ENCODE measurements around the gene SYTL3.

Gene SYTL3

DNA sequence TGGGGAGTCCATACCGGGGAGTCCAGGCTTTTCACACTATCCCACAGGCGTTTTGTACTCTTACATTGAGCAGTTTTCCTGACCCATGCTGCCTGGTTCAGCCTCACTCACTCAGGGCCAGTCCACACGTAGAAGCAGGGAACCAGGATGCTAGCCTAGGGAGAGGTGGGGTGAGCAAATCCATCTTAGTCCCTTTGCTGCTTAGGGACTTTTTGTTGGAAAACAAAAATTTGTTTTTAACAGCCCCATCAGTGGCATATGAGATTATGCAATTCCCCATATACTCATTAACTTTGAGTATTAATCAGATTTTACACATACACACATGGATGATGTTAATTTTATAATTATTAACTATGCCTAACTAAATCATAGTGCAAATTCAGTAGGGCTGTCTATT is 85.2 kb downstream of the SYTL3 start:
- no peak for DNase-seq

DNA sequence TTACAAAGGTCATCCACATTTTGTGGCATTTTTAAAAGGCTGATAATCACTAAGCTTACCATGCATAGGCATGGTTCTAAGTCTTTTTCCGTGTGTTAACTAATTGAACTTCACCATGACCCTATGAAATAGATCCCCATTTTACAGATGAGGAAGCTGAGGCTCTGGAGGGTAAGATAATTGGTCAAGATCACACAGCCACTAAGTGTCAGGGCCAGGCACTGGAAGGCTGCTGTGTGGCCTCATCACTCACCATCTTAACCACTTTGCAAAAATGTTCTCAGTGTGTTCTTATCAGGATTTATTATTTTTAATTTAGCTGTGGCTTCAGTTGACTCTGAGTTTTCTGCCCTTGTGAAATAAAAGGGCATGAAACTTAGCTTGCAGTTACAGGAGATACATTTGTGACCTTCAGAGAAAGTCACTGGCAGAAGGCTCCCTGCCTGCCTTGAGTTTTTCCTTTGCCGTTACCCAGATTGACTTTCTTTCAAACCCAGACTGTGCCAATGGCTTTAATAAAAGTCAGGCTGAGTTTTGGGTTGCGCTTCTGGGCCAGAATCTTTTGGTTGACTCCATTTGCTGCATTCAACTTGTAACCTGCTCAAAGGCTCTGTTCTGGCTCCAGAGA is 87.3 kb downstream of the SYTL3 start:
- no peak for DNase-seq

DNA sequence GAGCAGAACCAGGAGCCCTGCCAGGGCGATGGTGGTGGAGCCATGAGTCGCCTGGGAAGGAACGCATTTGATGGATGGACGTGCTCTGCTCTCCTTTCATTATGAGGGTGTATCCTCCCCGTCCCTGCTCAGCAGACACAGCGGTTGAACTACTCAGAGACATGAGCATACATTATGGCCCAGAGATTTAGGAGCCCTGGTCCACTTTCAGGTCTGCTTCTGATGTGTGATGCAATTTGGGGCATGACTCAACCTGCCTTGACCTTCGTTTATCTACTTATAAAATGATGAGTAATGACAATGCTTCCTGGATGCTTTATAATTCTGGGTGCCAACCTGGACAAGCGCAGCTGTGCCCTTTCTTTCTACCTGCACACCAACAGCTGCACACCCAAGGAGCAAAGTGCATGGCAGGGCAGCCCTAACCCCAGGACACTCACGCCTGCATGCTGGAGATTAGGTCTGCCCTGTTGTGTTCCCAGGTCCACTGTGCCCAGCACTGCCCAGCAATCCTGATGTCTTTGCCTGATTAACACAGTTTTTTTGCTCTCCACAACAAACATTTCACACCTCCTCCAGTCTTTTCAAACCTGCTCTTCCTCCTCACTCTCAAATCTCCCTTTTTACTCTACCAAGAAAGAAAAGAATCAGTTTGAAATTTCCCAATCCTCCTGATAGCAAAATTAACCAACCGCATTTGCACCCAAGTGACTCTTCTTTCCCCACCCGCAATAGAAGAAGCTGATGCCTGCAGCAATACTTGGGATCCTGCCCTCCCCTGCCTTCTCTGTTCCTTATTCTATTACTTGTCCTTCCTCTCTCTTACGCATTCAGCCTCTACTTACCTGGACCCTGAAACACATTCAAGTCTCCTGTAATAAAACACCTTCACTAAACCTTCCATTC is 88.1 kb downstream of the SYTL3 start:
- peak; percentile 56 for DNase-seq

DNA sequence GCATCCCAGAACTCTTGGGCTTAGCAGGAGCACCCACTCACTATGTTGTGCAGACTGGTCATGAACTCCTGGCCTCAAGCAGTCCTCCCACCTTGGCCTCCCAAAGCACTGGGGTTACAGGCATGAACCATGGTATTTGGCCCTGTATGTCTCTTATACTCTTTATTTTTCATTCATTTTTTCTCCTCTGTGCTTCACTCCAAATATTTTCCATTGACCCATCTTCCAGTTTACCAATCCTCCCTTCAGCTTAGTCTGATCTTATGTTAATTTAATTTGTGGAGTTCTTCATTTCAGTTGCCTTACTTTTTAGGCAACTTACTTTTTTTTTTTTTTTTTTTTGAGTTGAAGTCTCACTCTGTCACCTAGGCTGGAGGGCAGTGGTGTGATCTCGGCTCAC is 89.8 kb downstream of the SYTL3 start:
- no peak for DNase-seq

DNA sequence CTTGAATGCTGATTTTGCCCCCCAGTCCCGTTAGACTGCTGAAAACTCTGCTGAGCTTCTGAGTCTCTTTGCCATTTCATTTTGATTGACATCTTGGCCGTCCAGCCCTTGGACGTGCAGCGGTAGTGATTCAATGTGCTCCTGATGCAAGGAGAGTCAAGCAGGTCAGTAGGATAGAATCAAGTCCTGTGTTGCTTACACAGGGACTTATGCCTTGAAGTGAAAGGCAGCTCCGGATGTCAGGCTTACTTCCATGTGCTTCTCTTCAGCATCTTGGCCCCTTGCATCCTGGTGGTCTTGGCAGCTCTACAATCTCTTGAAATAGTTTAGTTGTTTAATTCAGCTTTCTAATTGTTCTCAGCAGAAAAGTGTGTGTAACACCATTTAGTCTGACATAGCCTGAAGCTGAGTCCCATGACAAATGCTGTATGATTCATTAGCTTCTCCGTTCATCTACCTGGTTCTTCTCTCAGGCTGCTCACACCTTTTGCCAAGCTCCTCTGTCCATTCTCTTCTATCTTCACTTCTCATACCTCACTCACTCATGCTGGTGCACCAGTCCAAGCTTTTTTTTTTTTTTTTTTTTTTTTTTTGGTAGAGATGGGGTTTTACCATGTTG is 93.3 kb downstream of the SYTL3 start:
- DNase-seq: no peak

DNA sequence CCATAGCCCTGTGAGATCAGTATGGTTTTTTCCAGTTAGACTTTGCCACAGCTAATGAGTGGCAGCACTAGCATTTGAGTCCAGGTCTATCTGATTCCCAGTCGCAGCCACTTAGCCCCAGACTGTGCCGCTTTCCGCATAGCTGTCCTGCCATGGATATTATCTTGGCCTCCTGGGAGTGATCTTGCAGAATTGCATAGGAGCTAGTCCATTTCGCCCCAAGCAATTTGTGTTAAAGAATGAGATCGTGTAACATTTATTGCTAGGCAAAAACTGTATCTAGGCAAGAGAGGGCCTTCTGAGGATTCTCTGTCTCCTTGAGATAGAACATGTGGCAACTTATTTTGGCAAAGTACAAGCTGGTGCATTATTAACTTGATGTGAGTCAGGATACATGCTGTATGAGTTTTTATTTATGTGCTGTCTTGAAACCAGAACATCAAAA is 95.2 kb downstream of the SYTL3 start:
- DNase-seq: no peak

DNA sequence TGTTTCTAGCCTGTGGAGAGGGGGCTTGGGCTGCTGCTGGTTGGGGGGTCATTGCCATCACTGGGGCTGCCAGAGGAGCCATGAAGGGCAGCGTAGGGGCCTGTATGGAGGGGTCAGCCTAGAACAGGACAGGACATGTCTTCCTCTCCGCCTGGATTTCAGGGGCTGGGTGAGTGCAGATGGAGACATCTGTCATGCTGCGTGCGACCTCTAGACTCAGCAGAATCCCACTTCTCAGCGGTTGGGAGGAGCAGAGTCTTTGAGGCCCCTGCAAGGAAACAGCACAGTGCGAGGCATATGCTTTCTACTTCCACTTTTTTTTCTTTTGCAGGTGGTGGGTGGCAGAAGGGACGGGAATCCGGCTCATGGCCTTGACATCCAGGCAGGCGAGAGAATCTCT is 101.4 kb downstream of the SYTL3 start:
- no peak for DNase-seq

DNA sequence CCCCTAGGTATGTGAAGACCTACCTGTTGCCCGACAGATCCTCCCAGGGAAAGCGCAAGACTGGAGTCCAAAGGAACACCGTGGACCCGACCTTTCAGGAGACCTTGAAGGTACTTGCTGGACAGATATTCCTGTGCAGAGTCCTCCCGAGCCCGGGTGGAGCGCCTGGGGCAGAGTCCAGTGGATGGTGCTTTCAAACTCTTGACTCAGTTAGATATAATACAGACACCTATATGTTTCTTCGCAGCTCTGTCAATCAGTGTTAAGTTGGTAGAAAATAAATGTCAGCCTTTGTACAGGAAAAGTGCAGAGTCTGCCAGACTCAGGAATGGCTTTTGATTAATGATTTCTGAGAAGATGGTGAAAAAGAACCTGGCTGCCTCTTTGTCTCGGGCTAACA is 102.1 kb downstream of the SYTL3 start:
- no peak for DNase-seq

DNA sequence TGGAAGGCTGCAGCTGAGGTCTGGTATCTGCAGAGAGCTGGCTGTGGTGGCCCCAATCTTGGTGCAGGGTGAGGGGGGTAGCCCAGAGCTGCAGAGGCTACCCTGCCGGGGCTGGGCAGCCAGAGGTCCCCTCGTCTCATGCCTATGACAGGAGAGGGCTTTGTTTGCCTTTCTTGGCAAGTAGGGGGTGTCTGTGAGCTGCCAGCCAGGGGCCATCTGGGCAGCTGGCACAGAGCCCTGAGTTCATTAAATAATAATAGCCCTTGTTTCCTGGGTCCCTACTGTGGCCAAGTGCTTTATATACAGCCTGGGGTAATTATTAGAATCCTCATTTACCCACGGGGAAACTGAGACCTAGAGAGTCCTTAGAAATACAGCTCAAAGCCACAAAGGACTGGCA is 102.8 kb downstream of the SYTL3 start:
- no peak for DNase-seq

DNA sequence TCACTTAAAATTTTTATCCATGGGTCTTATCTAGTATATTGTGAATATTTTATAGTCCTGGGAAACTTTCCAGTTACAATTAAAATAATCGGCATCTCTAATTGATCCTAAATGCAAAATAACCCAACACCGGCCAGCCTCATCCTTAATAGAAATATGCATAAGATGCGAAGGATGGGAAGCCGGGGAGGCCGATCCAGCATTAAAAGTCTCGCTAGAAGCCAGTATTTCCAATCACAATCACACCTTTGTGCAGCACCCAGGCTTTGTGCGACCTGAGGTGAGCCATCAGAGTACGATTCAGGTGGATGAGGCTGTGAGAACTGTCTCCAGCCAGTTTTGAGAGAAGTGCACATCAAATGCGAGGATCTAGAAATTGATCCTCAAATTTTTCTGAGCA is 104.0 kb downstream of the SYTL3 start:
- no peak for DNase-seq

DNA sequence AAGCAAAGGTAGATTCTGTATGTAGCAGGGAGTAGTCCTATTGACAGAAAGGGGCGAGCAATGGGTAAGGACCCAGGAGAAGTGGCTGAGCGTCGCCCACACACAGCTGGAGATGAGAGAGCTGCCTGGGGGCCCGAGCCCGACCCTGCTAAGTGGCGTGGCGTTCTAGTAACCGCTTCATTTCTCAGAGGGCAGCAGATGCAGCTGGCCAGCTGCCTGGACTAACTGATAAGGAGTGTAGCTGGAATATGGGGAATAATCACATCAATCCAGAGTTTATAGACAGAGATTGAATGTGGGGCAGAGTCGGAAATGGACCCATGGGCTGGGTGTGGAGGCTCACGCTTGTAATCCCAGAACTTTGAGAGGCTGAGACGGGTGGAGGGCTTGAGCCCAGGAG is 104.9 kb downstream of the SYTL3 start:
- DNase-seq: no peak

DNA sequence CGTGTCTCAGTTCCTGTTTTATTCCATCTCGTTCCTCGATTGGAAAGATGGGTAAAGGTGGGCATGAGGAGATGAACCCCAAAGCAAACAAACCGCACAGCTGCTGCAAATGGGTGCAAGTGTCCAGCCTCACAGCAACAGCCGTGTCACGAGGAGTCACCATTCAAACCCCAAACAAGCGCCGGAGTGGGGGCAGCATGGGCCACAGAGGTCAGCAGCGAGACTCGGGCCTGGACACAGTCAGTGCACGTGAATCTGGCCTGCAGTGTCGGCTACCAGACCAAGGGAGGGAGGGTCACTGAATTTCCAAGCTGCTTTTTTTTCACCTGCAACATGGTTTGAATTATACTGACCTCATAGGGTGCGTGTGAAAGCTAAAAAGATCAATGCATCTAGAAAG is 105.8 kb downstream of the SYTL3 start:
- DNase-seq: no peak

DNA sequence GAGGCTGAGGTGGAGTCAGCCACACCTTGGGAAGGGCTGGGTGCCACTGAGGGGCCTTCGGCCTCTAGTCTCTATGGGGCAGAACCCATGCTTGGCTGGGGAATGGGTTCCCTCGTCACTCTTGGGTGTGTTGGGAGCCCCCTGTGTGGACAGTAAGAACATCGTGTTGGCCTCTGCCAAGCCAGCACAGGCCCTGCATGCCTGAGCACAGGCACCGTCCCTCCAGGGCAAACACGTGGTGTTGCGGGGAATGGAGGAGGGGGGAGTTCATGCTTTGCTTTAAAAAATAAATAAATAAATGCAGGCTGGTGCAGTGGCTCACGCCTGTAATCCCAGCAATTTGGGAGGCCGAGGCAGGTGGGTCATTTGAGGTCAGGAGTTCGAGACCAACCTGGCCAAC is 106.3 kb downstream of the SYTL3 start:
- DNase-seq: no peak

DNA sequence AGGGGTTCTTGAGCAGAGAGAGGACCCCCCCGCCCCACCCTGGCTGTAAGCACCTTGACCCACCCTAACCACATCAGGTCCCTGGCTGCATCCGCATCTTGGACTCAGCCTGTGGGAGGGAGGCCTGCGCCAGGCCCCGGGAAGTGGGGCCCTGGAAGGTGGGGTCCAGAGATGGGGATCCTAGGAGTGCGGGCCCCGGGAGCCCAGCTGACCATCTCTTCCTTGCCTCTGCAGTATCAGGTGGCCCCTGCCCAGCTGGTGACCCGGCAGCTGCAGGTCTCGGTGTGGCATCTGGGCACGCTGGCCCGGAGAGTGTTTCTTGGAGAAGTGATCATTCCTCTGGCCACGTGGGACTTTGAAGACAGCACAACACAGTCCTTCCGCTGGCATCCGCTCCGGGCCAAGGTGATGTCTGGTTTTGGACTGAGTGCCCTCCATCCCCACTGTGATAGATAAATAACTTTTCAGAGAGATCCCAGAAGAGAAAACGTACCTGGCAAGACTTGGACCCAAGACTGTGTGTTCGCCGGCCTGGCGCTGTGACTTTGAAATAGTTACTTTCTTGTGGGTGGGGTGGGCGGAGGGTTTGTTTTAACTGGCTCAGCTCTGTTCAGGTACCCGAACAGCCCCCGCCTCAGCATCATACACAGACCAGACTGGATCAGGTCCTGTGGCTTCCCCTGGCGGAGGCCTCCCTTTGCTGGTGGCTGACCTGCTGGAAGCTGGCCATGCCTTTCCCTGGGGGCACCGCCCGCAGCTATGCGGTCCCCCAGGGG is 107.3 kb downstream of the SYTL3 start:
- DNase-seq: no peak

DNA sequence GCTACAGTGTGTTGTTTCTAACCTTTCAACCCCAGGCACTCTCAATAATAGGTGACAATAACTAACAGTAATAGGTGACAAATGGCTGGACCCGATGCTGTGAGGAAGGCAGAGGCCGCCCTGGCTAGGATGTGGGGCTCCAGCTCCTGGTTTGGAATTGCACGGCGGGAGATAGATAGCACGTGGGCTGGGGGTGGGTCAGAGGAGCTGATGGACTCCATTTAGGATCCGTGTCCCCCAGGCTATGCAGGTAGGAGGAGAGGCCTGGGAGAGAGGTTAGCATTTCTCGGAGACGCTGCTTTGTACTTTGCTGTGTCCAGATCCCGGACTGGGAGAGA is 107.9 kb downstream of the SYTL3 start:
- no peak for DNase-seq

DNA sequence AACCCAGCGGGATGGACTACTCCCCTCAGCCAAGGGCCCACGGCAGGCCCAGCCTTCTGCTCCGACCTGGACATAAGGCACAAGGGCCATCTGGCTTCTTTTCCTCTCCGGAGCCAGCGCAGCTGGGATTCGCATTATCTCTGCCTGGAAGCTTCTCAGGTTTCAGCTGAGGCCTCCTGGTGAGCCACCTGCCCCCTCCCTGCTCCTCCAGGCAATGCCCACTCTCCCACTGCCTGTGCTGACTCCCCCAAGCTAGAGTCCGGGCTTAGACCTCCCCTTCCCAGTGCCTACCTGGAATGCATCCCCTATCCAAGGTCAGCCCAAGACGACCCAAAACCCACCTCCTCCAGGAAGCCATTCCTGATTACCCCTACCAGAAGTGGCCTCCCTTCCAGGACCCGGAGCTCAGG is 108.6 kb downstream of the SYTL3 start:
- no peak for DNase-seq

DNA sequence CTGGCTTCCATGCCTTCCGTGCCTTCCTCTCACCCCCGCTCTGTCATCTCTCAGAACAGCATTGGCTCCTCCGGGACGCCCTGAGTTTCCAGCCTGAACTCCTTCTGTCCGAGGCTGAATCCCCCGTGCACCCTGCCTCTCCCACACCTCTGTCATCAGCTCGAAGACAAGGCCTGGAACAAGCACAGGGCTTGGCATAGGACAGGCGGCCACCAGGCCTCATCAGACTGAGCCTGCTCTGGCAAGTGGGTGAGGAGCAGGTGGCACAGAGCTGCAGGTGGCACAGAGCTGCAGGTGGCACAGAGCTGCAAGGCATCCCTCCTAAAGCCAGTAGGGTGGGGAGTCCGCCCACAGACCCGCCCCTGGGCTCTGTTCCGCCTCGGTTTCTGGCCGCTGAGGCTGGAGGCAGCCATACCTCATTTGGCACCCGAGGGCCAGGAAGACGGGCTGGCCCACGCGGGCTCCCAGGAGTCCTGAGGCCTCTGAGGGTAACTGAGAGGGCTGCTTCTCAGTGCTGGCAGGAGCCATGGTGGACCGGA is 109.2 kb downstream of the SYTL3 start:
- DNase-seq: no peak

DNA sequence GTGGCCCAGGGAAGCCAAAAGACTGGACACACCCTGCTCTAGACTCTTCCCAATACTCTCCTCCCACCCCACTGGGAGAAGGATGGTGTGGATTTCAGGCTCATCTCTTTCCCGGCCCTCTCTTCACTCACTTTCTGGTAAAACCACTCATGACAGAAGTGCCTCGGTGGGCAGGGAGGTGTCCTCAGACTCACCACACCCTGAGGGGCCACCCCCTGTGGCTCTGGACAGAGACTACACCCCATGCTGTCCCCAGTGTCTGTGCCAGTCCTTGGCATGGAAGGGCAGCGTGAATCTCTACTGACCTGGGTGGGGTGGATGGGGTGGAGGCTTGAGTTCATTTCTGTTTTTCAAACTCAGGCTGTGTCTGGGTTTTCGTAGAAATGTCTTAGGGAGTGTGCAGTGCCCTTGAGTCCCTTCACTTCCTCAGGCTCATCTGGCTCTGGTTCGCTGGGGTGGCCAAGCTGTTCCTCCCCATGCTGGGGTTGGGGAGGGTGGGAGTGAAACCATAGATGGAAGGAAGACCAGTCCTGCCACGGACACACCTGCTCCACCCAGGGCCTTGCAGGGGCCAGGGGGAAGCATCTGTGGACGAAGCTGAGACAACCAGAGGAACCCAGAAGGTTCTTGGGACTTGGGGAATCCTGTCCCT is 110.2 kb downstream of the SYTL3 start:
- no peak for DNase-seq

DNA sequence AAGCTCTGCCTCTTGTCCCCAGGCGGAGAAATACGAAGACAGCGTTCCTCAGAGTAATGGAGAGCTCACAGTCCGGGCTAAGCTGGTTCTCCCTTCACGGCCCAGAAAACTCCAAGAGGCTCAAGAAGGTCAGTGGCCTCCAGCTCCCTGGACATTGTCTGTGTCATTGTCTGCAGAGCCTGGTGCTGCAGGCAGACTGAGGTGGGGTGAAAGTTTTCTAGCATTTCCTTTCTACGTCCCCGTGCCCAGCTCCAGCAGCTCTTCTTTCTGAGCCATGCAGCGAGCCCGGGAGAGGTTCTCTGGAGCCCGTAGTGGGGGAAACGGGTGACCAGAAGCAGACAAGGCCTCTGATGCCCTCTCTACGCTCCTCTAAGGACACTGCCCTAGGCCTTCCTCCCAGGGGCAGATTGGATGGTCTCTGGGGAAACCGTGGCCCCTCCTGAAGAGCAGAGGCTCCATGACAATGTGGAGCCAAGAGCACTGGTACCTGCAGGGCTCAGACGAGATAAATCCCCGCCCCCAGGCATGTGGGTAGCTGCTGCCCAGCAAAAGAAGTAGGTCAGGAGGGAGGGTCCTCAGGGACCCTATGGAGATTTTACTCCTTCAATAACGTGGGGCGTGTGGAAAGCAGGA is 110.9 kb downstream of the SYTL3 start:
- no peak for DNase-seq

DNA sequence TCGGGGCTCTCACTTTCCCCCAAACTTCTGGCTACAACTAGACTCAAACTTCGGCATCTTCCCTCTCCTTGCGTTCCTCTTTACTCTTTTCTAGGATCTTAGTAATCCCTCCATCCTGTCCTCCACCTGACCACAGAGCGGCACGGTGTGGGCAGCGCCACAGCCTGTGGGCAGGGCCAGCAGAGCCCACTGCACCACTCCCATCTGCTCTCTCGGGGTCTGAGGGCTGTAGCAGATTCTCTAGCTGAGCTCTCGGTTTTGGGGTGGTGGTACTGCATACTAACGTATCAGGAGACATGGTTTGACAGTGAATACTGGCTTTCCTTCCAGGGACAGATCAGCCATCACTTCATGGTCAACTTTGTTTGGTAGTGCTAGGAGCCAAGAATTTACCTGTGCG is 111.9 kb downstream of the SYTL3 start:
- no peak for DNase-seq

DNA sequence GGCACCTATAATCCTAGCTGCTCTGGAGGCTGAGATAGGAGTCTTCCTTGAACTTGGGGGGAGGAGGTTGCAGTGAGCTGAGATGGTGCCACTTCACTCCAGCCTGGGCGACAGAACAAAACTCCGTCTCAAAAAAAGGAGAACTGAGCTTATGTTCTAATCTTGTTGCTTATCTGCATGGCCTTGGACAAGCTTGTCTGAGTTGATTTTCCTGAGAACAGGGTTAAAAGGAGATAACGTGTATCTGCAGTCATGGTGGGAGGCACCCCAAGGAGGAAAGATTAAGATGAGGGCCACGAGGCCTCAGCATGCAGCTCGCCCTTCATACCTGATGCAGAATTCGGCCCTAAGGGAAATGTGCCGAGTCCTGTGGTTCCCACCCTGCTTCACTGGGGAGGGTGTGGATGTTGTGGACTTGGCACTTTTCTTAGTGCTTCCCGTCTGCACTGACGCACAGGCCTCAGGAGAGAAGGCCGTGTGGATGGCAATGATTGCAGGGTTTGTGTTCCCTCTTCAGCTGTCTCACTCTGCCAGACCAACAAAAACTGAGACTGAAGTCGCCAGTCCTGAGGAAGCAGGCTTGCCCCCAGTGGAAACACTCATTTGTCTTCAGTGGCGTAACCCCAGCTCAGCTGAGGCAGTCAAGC is 113.1 kb downstream of the SYTL3 start:
- DNase-seq: no peak
